Activated CD4-positive, alpha-beta memory T cell treated with anti-CD3 and anti-CD28 coated beads for 36 hours (primary cell): Measurements from ENCODE around the gene CBR4. TPM values are rescaled to one million over a fixed set of nuclear protein-coding genes. Genes with fewer than 3 reads are reported as not detected.
"Not testable (repeated sequence)": the region's sequence is repeated elsewhere in the genome, so short reads cannot be mapped to it uniquely, and the experiment has no call there.

ENCODE experiments used
- CTCF ChIA-PET: fragments of 350-600 bp; sonication (Branson Sonifier 250); formaldehyde crosslinking; loops from one replicate; lab custom pipeline; 2021; ENCODE audit warnings: antibody characterized with exemption, inconsistent platforms; lab: Charles Lee
- POLR2A ChIA-PET: fragments of 350-600 bp; sonication (Branson Sonifier 250); formaldehyde crosslinking; loops from one replicate; lab custom pipeline; 2021; ENCODE audit warnings: antibody characterized with exemption; lab: Charles Lee
- DNase-seq: peaks from one replicate; pipeline ENCODE4 v3.0.0-alpha.2; 2020
- H3K27ac Mint-ChIP-seq: one replicate; pipeline ENCODE4 v1.8.0; 2021; ENCODE audit warnings: mixed read lengths
- H3K27me3 Mint-ChIP-seq: one replicate; pipeline ENCODE4 v1.8.0; 2021; ENCODE audit warnings: mixed read lengths
- H3K36me3 Mint-ChIP-seq: one replicate; pipeline ENCODE4 v1.8.0; 2021; ENCODE audit warnings: mixed read lengths
- H3K4me1 Mint-ChIP-seq: one replicate; pipeline ENCODE4 v1.8.0; 2021; ENCODE audit warnings: low read depth, mixed read lengths
- H3K4me3 Mint-ChIP-seq: one replicate; pipeline ENCODE4 v1.8.0; 2021; ENCODE audit warnings: mild to moderate bottlenecking, mixed read lengths
- H3K9me3 Mint-ChIP-seq: one replicate; pipeline ENCODE4 v1.8.0; 2021; ENCODE audit warnings: mixed read lengths
- intact Hi-C: fragments of 100-400 bp; cut with micrococcal nuclease; formaldehyde crosslinking; loops from one replicate; pipeline ENCODE4 v1.15.1; 2023
- total RNA-seq, 2 experiments: library from RNA; stranded (reverse); gene quantifications; one replicate each; pipeline ENCODE4 v1.2.3, GENCODE V29; 2021

Gene CBR4
- total RNA-seq, 2 experiments from 2014 or later: 18.0 to 19.7 TPM

- Mint-ChIP-seq H3K27ac (no peak overlapping the region), H3K27me3 (no peaks in the 10 kb centered on the region), H3K4me3 (no peak overlapping the region), H3K4me1 (no peaks in the 10 kb centered on the region), H3K36me3 (peaks cover 40% of the 10 kb centered on the region), H3K9me3 (peaks cover 32% of the 10 kb centered on the region)
- DNase-seq: no peak
- ChIA-PET POLR2A (no interaction called here), CTCF (no interaction called here)
- intact Hi-C loops: no loop called here
Observed at GRCh38 chr4:168978001-168978700, 31.9 kb downstream of the CBR4 start.

- H3K36me3 Mint-ChIP-seq: peaks cover 16% of the 10 kb centered on the region
- H3K27me3 Mint-ChIP-seq: no peaks in the 10 kb centered on the region
- peaks cover 58% of the 10 kb centered on the region for H3K9me3 Mint-ChIP-seq
- intact Hi-C loops: no loop called here
- ChIA-PET POLR2A (no interaction called here), CTCF (no interaction called here)
- H3K4me3 Mint-ChIP-seq: no peak overlapping the region
- no peaks in the 10 kb centered on the region for H3K4me1 Mint-ChIP-seq
- no peak overlapping the region for H3K27ac Mint-ChIP-seq
- no peak for DNase-seq
Observed at GRCh38 chr4:168972596-168972995, 37.5 kb downstream of the CBR4 start.

- peaks cover 6% of the 10 kb centered on the region for H3K36me3 Mint-ChIP-seq
- DNase-seq: no peak
- CTCF ChIA-PET: no interaction called here
- POLR2A ChIA-PET: no interaction called here
- intact Hi-C loops: no loop called here
- H3K27ac Mint-ChIP-seq: no peak overlapping the region
- no peaks in the 10 kb centered on the region for H3K27me3 Mint-ChIP-seq
- H3K4me1 Mint-ChIP-seq: no peaks in the 10 kb centered on the region
- no peak overlapping the region for H3K4me3 Mint-ChIP-seq
- H3K9me3 Mint-ChIP-seq: peaks cover 5% of the 10 kb centered on the region
Observed at GRCh38 chr4:168960716-168961115, 49.3 kb downstream of the CBR4 start.

- Mint-ChIP-seq H3K36me3 (peaks cover 3% of the 10 kb centered on the region), H3K27me3 (no peaks in the 10 kb centered on the region), H3K4me3 (no peak overlapping the region), H3K27ac (no peak overlapping the region), H3K9me3 (no peaks in the 10 kb centered on the region), H3K4me1 (no peaks in the 10 kb centered on the region)
- ChIA-PET POLR2A (no interaction called here), CTCF (interaction anchor here (1.5 kb wide), 1 partner anchor 32 kb away, joined by 4 read pairs; no protein-coding TSS in a partner anchor)
- intact Hi-C loops: no loop called here
- no peak for DNase-seq
Observed at GRCh38 chr4:168955674-168956073, 54.4 kb downstream of the CBR4 start.

GRCh38 chr4:168952821-168953246 is 57.2 kb downstream of the CBR4 start:
- H3K4me3 Mint-ChIP-seq, POLR2A ChIA-PET, H3K27me3 Mint-ChIP-seq, H3K27ac Mint-ChIP-seq, DNase-seq, intact Hi-C loops, H3K4me1 Mint-ChIP-seq, H3K36me3 Mint-ChIP-seq, H3K9me3 Mint-ChIP-seq: not testable (repeated sequence)
- CTCF ChIA-PET: interaction anchor here (0.5 kb wide), 1 partner anchor 29 kb away, joined by 3 read pairs; no protein-coding TSS in a partner anchor

GRCh38 chr4:168945291-168945690 is 64.8 kb downstream of the CBR4 start:
- DNase-seq: no peak
- peaks cover 2% of the 10 kb centered on the region for H3K36me3 Mint-ChIP-seq
- no peak overlapping the region for H3K27ac Mint-ChIP-seq
- H3K4me1 Mint-ChIP-seq: no peaks in the 10 kb centered on the region
- ChIA-PET POLR2A (no interaction called here), CTCF (no interaction called here)
- peaks cover 9% of the 10 kb centered on the region for H3K9me3 Mint-ChIP-seq
- intact Hi-C loops: no loop called here
- no peak overlapping the region for H3K4me3 Mint-ChIP-seq
- no peaks in the 10 kb centered on the region for H3K27me3 Mint-ChIP-seq

GRCh38 chr4:168942985-168943384 is 67.1 kb downstream of the CBR4 start:
- Mint-ChIP-seq H3K36me3 (peaks cover 2% of the 10 kb centered on the region), H3K27me3 (no peaks in the 10 kb centered on the region), H3K27ac (no peak overlapping the region), H3K4me3 (no peak overlapping the region), H3K9me3 (peaks cover 12% of the 10 kb centered on the region), H3K4me1 (no peaks in the 10 kb centered on the region)
- CTCF ChIA-PET: interaction anchor here (0.7 to 1.3 kb wide), 3 partner anchors 19 to 779 kb away, joined by 3 to 6 read pairs (median 4); no protein-coding TSS in a partner anchor
- POLR2A ChIA-PET: no interaction called here
- intact Hi-C loops: no loop called here
- no peak for DNase-seq
